ENCODE data around the gene YIF1A.
"Not testable (repeated sequence)": the region's sequence is repeated elsewhere in the genome, so short reads cannot be mapped to it uniquely, and the experiment has no call there.

Gene YIF1A

GRCh38 chr11:66326261-66327111, 37.5 kb upstream of the YIF1A start:
- no peak for DNase-seq (ENCODE audit: low read depth)

GRCh38 chr11:66325263-66325671, 36.3 kb upstream of the YIF1A start:
- DNase-seq (ENCODE audit: low read depth) = no peak

GRCh38 chr11:66324664-66325063, 35.7 kb upstream of the YIF1A start:
- no peak for DNase-seq (ENCODE audit: low read depth)

- DNase-seq (ENCODE audit: low read depth) = no peak
Observed at GRCh38 chr11:66323684-66324083, 34.7 kb upstream of the YIF1A start.

- no peak for DNase-seq (ENCODE audit: low read depth)
Observed at GRCh38 chr11:66322732-66323427, 33.9 kb upstream of the YIF1A start.

DNA sequence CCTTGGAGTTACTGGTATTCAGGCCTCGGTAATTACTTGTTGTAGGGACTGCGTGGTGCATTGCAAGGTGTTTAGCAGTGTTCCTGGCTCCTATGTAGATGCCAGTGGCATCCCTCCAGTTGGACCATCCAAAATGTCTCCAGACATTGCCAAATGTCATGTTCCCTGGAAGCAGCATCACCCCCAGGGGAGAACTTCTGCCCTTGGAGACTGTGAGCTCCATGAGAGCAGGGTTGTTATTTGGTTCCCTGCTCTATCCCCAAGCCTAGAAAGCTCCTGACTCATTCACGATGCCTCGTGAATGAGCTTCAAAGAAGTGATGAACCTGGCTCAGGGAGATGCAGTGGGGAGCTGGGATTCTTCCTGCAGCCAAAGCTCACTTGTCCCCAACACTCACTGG, 32.7 kb upstream of the YIF1A start:
- no peak for DNase-seq (ENCODE audit: low read depth)

- DNase-seq (ENCODE audit: low read depth) = not testable (repeated sequence)
Observed at GRCh38 chr11:66320748-66321147, 31.8 kb upstream of the YIF1A start.

GRCh38 chr11:66320289-66320688, 31.3 kb upstream of the YIF1A start:
- not testable (repeated sequence) for DNase-seq (ENCODE audit: low read depth)

DNA sequence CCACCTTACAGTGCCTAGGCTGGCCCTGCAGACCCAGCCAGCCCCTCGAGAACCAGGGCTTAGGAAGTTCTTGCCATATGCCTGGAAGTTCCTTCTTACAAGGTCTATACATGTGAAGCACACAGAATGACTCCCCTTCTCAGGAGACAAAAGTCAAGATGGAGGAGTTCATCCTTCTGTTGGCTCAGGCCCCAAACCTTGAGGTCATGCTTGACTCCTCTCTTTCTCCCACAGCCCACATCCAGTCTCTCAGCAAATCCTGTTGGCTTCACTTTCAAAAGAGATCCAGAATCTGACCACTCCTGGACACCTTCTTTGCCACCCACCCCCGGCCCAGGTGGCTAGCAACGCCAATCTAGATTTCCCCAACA, 29.6 kb upstream of the YIF1A start:
- no peak for DNase-seq (ENCODE audit: low read depth)

DNA sequence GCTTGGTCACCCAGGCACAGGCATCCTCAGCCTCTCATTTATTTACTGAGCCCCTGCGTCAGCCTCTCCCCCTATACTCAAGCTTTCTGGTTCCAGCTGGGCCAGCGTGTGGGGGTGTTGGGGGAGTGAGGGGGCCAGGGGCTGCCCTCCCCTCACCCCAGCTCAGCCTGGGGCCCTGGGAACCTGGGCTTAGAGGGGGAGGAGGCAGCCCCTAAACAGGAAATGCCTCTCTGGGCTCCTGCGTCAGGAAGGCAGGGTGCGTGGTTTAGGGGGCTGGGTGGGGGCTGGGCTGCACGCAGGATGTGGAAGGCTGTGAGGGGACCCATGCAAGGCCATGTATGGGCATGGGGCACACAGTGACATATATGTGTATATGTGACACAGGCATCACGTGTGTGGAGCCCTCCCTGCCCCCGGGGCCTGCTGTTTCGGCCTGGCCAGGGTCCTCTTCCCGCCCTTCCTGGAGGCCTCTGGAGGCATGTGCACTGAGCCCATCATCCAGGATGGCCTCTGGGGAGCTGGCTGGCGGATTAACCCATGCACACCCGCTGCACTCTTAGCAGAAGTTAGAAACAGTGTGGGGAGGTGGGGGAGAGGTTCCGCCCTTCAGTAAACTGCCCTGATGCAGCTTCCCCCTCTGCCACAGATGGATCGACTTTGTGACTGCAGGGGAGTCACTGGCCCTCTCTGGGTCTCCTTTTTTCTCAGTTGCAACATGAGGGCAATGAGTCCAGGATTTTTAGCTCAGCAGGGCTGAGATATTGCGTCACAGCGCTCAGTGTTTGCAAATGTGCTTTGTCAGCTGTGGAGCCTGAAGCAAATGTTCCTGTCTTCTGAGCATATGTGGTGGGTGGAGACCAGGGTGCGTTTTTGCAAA, 29.0 kb upstream of the YIF1A start:
- DNase-seq (ENCODE audit: low read depth) = no peak

DNA sequence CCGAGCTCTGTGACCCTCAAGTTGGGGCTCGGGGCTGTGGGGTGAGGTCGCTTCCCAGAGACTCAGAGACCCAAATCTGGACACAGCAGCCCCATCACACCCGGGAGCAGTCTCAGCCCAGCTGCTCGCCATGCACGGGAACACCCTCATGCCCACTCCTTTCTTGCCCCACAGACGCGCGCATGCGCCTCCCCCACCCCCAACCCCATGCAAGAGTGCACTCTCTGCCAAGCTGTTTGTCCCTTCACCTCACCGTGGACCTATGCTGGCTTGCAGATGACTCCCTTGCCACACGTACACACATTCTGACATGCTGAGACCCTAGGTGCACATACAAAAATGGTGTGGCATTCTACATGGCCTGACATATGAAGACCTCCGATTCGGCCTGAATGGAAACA, 28.4 kb upstream of the YIF1A start:
- no peak for DNase-seq (ENCODE audit: low read depth)

- DNase-seq (ENCODE audit: low read depth) = no peak
Observed at GRCh38 chr11:66316849-66317251, 27.9 kb upstream of the YIF1A start, which contains the start of gene CD248. TSS of gene CD248 (minus strand) at chr11:66317044. CDS start at chr11:66317027, 17 bp downstream.

GRCh38 chr11:66315921-66316811, 27.2 kb upstream of the YIF1A start:
- DNase-seq (ENCODE audit: low read depth) = no peak

DNA sequence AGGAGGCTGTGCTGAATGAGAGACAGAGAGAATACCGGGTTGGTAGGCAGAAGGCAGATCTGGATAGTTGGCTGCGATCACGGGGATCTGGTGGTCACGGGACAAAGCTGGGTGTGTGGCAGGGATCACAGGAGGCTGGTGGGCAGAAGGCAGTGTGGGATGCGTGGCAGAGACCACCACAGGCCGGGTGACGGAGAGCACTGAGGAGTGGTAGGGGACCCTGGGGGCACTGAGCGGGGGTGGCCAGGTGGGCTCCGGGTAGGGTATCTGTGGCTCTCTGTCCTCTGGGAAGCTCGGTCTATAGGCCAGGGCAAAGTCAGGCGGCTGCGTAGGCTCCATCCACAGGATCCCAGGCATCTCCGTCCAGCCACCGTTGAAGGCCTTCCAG, 26.5 kb upstream of the YIF1A start:
- DNase-seq (ENCODE audit: low read depth) = no peak

DNA sequence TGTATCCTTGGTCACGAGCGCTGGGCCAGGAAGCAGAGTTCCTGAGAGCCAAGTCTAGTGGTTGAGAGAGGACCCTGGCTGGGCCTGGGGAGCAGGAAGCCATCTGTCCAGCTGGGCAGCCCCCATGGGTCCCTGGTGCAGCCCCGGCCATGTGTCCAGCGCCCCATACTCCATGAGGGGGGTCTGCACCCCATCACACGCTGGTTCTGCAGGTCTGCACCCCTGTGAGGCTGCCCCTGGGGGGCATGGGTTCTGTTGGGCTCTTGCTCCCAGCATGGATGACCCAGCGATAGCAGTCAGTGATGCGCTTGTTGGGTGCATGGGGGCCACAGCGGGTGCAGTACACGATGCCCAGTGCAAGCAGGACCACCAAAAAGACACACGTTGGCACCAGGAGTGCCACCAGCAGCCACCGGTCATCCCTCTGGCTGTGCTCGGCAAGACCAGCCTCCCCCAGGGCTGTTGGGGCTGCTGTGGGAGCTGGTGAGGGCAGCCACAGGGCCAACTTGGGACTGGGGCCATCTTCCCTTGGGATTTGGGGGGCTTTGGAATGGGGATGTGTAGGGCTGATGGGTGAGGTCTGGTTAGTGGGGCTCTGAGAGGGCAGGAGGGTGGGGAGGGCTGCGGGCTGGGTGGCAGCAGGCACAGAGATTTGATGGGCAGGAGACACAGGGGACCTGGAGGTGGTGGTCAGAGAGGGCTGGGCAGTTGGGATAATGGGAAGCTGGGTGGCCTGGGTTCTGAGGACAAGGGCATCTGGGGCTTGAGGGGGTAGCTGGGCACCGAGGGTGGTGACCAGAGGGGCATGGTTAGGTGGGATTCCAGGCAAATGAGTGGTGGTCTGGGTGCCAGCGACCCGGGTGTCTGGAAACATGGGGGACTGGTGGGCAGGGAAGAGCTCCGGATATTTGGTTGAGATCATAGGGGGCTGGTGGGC, 25.9 kb upstream of the YIF1A start:
- no peak for DNase-seq (ENCODE audit: low read depth)

- DNase-seq (ENCODE audit: low read depth) = no peak
Observed at GRCh38 chr11:66314186-66314501, 25.2 kb upstream of the YIF1A start.

DNA sequence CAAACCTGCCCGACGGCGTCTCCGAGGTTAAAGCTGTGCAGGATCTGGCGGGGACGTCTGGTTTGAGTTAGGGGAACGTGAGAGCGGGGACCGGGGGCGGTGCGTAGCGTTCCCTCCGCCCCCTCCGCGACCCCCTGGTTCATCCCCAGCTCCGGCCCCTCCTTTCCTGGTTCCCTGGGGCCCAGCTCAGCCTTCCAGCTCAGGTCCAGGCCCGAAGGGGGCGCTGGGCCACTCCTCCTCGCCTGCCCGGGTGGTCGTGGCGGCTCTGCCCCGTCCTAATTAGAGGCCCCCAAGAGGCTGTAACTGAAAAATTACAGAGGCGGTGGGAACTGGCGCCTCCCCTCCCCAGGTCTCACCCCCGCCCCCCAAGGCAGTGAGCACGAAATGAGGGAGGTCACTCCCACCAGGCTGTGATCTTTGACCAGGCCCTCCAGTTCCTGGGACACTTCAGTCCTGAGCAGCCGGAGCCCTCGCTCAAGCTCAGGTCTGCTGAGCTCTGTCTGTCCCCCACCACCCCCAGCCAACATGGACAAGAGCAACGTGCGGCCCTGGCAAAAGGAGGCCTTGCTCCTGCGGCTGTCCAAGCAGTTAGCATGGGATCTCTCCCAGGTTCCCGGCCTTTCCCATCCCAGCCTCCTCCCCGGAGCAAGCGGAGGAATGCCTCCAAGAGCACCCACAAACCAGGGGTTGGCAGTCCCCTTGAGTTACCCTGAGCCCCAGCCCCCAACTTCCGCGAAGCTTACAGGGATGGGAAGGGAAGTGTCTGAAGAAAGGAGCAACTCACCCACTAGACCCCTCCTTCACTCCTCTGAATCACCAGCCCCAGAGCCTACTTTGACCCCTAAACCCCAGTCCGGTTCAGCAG, 24.6 kb upstream of the YIF1A start:
- no peak for DNase-seq (ENCODE audit: low read depth)

GRCh38 chr11:66312549-66313320, 23.8 kb upstream of the YIF1A start:
- peak; percentile 95 for DNase-seq (ENCODE audit: low read depth)

Data from stimulated activated CD4-positive, alpha-beta T cell treated with anti-CD3 and anti-CD28 coated beads, Interleukin-2, amount 100 ng/mL, for 4 hours (primary cell).